ENCODE data around the gene SFT2D1.
"Not testable (repeated sequence)": the region's sequence is repeated elsewhere in the genome, so short reads cannot be mapped to it uniquely, and the experiment has no call there.

GRCh38 chr6:166344921-166345320 lies 2.6 kb upstream of the SFT2D1 start:
- TF ChIP-seq GTF2E2 (tag; IDR thresholded peaks at IDR 0.05); BHLHE40 (IDR thresholded peaks at IDR 0.05; ENCODE audit: low read length): not testable (repeated sequence)
